ENCODE measurements around the gene MLLT10. TPM values are rescaled to one million over a fixed set of nuclear protein-coding genes. Genes with fewer than 3 reads are reported as not detected.
"Not testable (repeated sequence)": the region's sequence is repeated elsewhere in the genome, so short reads cannot be mapped to it uniquely, and the experiment has no call there.

MLLT10 gene
- total RNA-seq, 1 donor from 2014 or later: 61.3 TPM

DNA sequence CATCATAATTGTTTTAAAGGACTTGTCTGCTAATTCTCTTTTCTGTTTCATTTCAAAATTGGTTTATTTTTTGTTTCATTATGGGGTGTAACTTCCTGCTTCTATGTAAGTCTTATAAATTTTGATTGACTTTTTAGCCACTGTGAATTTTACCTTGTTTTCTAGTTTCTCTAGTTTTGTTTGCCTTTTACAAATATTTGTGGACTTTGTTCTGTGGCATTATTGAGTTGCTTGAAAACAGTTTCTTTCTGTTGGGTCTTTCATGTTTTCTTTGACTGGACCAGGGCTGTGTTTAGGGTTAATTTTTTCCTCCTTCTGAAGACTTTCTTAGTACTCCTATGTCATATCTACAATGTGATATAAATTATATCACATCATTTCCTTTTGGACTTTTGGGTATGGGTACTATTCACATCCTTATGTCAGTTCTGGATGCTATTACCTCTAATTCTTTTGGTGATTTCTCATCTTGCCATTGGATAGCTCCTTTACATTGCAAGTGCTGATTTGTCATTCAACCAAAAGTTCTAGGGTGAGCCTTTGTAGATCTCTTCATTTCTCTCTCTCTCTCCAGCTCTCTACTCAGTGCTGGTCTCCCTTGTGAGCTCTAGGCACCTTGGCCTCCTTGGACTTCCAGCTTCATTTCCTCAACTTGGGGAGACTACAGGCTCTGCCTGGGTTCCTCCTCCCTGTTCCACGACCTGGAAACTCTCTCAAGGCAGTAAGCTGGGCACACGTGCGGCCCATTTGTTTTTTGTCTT lies 36.9 kb downstream of the MLLT10 start:
- Histone ChIP-seq H3K79me2 (ENCODE audit: low read depth) (peaks cover 100% of the 10 kb centered on the region), H3K4me2 (no peak overlapping the region), H4K20me1 (ENCODE audit: low read depth) (peaks cover 88% of the 10 kb centered on the region), H3K4me1 (peaks cover 18% of the 10 kb centered on the region), H3K4me3 (no peak overlapping the region), H3K9ac (no peak overlapping the region), H2AFZ (replicated peaks) (no peak overlapping the region), H3F3A (ENCODE audit: low read depth) (peaks cover 12% of the 10 kb centered on the region), H3K36me3 (peaks cover 10% of the 10 kb centered on the region), H3K9me3 (ENCODE audit: low read depth) (no peaks in the 10 kb centered on the region), H3K27me3 (no peaks in the 10 kb centered on the region), H3K27ac (peak overlapping the region; percentile 18)
- Mint-ChIP-seq H3K36me3 (peaks cover 35% of the 10 kb centered on the region), H3K4me1 (peaks cover 8% of the 10 kb centered on the region), H3K27ac (no peak overlapping the region), H3K9me3 (peaks cover 8% of the 10 kb centered on the region), H3K4me3 (no peak overlapping the region), H3K27me3 (ENCODE audit: insufficient read depth, low read depth) (peaks cover 6% of the 10 kb centered on the region)
- DNase-seq (ENCODE audit: low spot score): no peak
- TF ChIP-seq EZH2 (IDR thresholded peaks at IDR 0.05): no peak
- TF ChIP-seq CTCF (IDR thresholded peaks at IDR 0.05): no peak
- TF ChIP-seq EZH2phosphoT487 (IDR thresholded peaks at IDR 0.05): no peak

DNA sequence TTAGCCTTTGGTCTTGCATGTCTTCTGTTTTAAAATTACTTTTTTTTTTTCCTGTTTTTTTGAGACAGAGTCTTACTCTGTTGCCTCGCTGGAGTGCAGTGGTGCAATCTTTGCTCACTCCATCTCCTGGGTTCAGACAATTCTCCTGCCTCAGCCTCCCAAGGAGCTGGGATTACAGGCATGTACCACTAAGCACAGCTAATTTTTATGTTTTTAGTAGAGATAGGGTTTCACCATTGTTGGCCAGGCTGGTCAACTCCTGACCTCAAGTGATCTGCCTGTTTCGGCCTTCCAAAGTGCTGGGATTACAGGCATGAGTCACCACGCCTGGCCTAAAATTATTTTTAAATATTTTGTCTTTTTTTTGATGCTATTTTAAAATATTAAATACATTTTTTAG lies 38.5 kb downstream of the MLLT10 start:
- peaks cover 33% of the 10 kb centered on the region for H3K36me3 Mint-ChIP-seq
- no peak overlapping the region for H3K27ac Mint-ChIP-seq
- peaks cover 4% of the 10 kb centered on the region for H3K9me3 Mint-ChIP-seq
- H3K36me3 ChIP-seq: peaks cover 10% of the 10 kb centered on the region
- H3K9ac ChIP-seq: no peak overlapping the region
- peak overlapping the region; percentile 59 for H3K27ac ChIP-seq
- H3K4me1 ChIP-seq: peaks cover 13% of the 10 kb centered on the region
- H3K4me2 ChIP-seq: no peak overlapping the region
- peaks cover 3% of the 10 kb centered on the region for H3K27me3 Mint-ChIP-seq (ENCODE audit: insufficient read depth, low read depth)
- H3K9me3 ChIP-seq (ENCODE audit: low read depth): no peaks in the 10 kb centered on the region
- H3K79me2 ChIP-seq (ENCODE audit: low read depth): peaks cover 100% of the 10 kb centered on the region
- no peak overlapping the region for H3K4me3 Mint-ChIP-seq
- TF ChIP-seq EZH2 (IDR thresholded peaks at IDR 0.05): no peak
- no peak for TF ChIP-seq CTCF (IDR thresholded peaks at IDR 0.05)
- no peak for TF ChIP-seq EZH2phosphoT487 (IDR thresholded peaks at IDR 0.05)
- peaks cover 79% of the 10 kb centered on the region for H4K20me1 ChIP-seq (ENCODE audit: low read depth)
- no peaks in the 10 kb centered on the region for H3K27me3 ChIP-seq
- no peak overlapping the region for H3K4me3 ChIP-seq
- H3F3A ChIP-seq (ENCODE audit: low read depth): peaks cover 12% of the 10 kb centered on the region
- no peak for DNase-seq (ENCODE audit: low spot score)
- peaks cover 4% of the 10 kb centered on the region for H3K4me1 Mint-ChIP-seq
- H2AFZ ChIP-seq (replicated peaks): no peak overlapping the region

GRCh38 chr10:21574514-21574913 lies 40.5 kb downstream of the MLLT10 start:
- not testable (repeated sequence) for H3K9me3 Mint-ChIP-seq; H2AFZ ChIP-seq (replicated peaks); H3K9ac ChIP-seq; H3K27me3 ChIP-seq; H3K36me3 ChIP-seq; H3K4me2 ChIP-seq; H3K9me3 ChIP-seq (ENCODE audit: low read depth); H3K27ac ChIP-seq; H3K27ac Mint-ChIP-seq; H3K27me3 Mint-ChIP-seq (ENCODE audit: insufficient read depth, low read depth); H3K4me3 Mint-ChIP-seq; H3K4me3 ChIP-seq; DNase-seq (ENCODE audit: low spot score); H3K4me1 Mint-ChIP-seq
- peaks cover 13% of the 10 kb centered on the region for H3K4me1 ChIP-seq
- H3K36me3 Mint-ChIP-seq: peaks cover 34% of the 10 kb centered on the region
- peaks cover 16% of the 10 kb centered on the region for H3F3A ChIP-seq (ENCODE audit: low read depth)
- peaks cover 59% of the 10 kb centered on the region for H4K20me1 ChIP-seq (ENCODE audit: low read depth)
- H3K79me2 ChIP-seq (ENCODE audit: low read depth): peaks cover 100% of the 10 kb centered on the region

GRCh38 chr10:21579291-21579690 lies 45.3 kb downstream of the MLLT10 start:
- Histone ChIP-seq H3K27me3 (no peaks in the 10 kb centered on the region), H3K4me1 (no peaks in the 10 kb centered on the region), H3K4me2 (no peak overlapping the region), H3K27ac (no peak overlapping the region), H3K9me3 (ENCODE audit: low read depth) (no peaks in the 10 kb centered on the region), H3K9ac (no peak overlapping the region), H3F3A (ENCODE audit: low read depth) (peaks cover 5% of the 10 kb centered on the region), H3K4me3 (no peak overlapping the region), H3K36me3 (peaks cover under 1% of the 10 kb centered on the region), H4K20me1 (ENCODE audit: low read depth) (peaks cover 16% of the 10 kb centered on the region), H3K79me2 (ENCODE audit: low read depth) (peaks cover 100% of the 10 kb centered on the region), H2AFZ (replicated peaks) (no peak overlapping the region)
- Mint-ChIP-seq H3K4me1 (peaks cover 7% of the 10 kb centered on the region), H3K4me3 (no peak overlapping the region), H3K9me3 (peaks cover 3% of the 10 kb centered on the region), H3K36me3 (peaks cover 37% of the 10 kb centered on the region), H3K27me3 (ENCODE audit: insufficient read depth, low read depth) (no peaks in the 10 kb centered on the region), H3K27ac (no peak overlapping the region)
- no peak for TF ChIP-seq EZH2phosphoT487 (IDR thresholded peaks at IDR 0.05)
- no peak for TF ChIP-seq CTCF (IDR thresholded peaks at IDR 0.05)
- TF ChIP-seq EZH2 (IDR thresholded peaks at IDR 0.05): no peak
- no peak for DNase-seq (ENCODE audit: low spot score)

DNA sequence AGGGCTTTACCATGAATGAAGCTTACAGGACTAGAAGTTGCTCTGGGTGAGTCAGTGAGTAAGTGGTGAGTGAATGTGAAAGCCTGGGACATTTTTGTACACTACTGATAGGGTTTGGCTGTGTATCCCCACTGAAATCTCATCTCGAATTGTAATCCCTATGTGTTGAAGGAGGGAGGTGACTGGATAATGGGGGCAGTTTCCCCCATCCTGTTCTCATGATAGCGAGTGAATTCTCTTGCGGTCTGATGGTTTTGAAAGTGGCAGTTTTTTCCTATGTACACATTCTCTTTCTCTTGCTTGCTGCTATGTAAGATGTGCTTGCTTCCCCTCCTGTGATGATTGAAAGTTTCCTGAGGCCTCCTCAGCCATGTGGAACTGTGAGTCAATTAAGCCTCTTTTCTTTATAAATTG lies 47.4 kb downstream of the MLLT10 start:
- not testable (repeated sequence) for H3K9ac ChIP-seq; H3K4me2 ChIP-seq; H2AFZ ChIP-seq (replicated peaks); H3K27me3 Mint-ChIP-seq (ENCODE audit: insufficient read depth, low read depth); H3K9me3 Mint-ChIP-seq; H4K20me1 ChIP-seq (ENCODE audit: low read depth); DNase-seq (ENCODE audit: low spot score); H3K27me3 ChIP-seq; H3K4me3 Mint-ChIP-seq; H3K4me3 ChIP-seq; H3K4me1 ChIP-seq; H3K36me3 ChIP-seq; H3K4me1 Mint-ChIP-seq; H3K9me3 ChIP-seq (ENCODE audit: low read depth); H3F3A ChIP-seq (ENCODE audit: low read depth)
- peak overlapping the region; percentile 35 for H3K27ac ChIP-seq
- Mint-ChIP-seq H3K27ac (peak overlapping the region; percentile 20), H3K36me3 (peaks cover 40% of the 10 kb centered on the region)
- peaks cover 100% of the 10 kb centered on the region for H3K79me2 ChIP-seq (ENCODE audit: low read depth)

Data from neural progenitor cell (in vitro differentiated cells).